Measurements from ENCODE around the gene ATP6V1G1.

GRCh38 chr9:114558027-114558675, 29.4 kb upstream of the ATP6V1G1 start:
- TF ChIP-seq POLR2A (IDR thresholded peaks at IDR 0.05) (no peak), CTCF (IDR thresholded peaks at IDR 0.05) (no peak)
